Tibial nerve (tissue), 4 donors: Measurements from ENCODE around the gene CCDC15. TPM values are rescaled to one million over a fixed set of nuclear protein-coding genes. Genes with fewer than 3 reads are reported as not detected.

Experiments used
- DNase-seq, 2 donors: peaks; one replicate each; pipeline ENCODE4 v3.0.0-alpha.2; 2019; ENCODE audit warnings: low spot score in 2 of 2
- H3K27ac ChIP-seq, 4 donors: fragments of 200-600 bp; sonication (generic) in 3 of 4; one replicate each; pipeline ENCODE4 v1.5.1; 2017 to 2019; ENCODE audit warnings: mild to moderate bottlenecking in 1 of 4
- H3K27me3 ChIP-seq, 2 donors: fragments of 200-600 bp; sonication (generic) in 1 of 2; one replicate each; pipeline versions ENCODE4 v1.5.1 to v1.6.0; 2017 to 2019
- H3K36me3 ChIP-seq, 3 donors: fragments of 200-600 bp; sonication (generic); one replicate each; pipeline ENCODE4 v1.5.1; 2018 to 2019
- H3K4me1 ChIP-seq, 4 donors: fragments of 200-600 bp; sonication (generic) in 3 of 4; one replicate each; pipeline ENCODE4 v1.5.1; 2017 to 2019
- H3K4me3 ChIP-seq, 4 donors: fragments of 200-600 bp; sonication (generic) in 3 of 4; one replicate each; pipeline ENCODE4 v1.5.1; 2017 to 2019; ENCODE audit warnings: mild to moderate bottlenecking in 1 of 4, moderate library complexity in 1 of 4
- H3K9me3 ChIP-seq, 4 donors: fragments of 200-600 bp; sonication (generic) in 3 of 4; one replicate each; pipeline ENCODE4 v1.5.1; 2017 to 2019
- EP300 ChIP-seq, 2 donors: sonication (generic); formaldehyde crosslinking; IDR thresholded peaks; one replicate each; pipeline ENCODE4 v1.6.1; 2017; ENCODE audit warnings: antibody characterized with exemption in 2 of 2, mild to moderate bottlenecking in 1 of 2
- POLR2A ChIP-seq, 2 donors: fragments of 450-650 bp; IDR thresholded peaks; one replicate each; pipeline ENCODE4 v1.6.1; 2017; ENCODE audit warnings: antibody characterized with exemption in 2 of 2, mild to moderate bottlenecking in 2 of 2, moderate library complexity in 2 of 2
- WGBS, 2 donors: methylation state at CpG; one replicate each; pipeline ENCODE4 v1.1.5; 2018; 5-methylcytosine and 5-hydroxymethylcytosine counted together
- total RNA-seq, 4 donors: library from RNA; depleted of rRNA; stranded (reverse); fragments of >200 nt; gene quantifications; one replicate each; pipeline ENCODE4 v1.1.0, GENCODE V29; 2016
- TF ChIP-seq, protein P1 (sequence below), 5 experiments: fragments of 200-600 bp in 3 of 5; fragments of 450-650 bp in 2 of 5; sonication (generic) in 3 of 5; IDR thresholded peaks; one replicate each; pipeline ENCODE4 v1.5.1; 2016 to 2019; ENCODE audit warnings: antibody characterized with exemption in 5 of 5, mild to moderate bottlenecking in 3 of 5, moderate library complexity in 2 of 5

Gene CCDC15
- total RNA-seq, 4 donors from 2014 or later = 0.98 to 4.2 (median 2.6) TPM

DNA sequence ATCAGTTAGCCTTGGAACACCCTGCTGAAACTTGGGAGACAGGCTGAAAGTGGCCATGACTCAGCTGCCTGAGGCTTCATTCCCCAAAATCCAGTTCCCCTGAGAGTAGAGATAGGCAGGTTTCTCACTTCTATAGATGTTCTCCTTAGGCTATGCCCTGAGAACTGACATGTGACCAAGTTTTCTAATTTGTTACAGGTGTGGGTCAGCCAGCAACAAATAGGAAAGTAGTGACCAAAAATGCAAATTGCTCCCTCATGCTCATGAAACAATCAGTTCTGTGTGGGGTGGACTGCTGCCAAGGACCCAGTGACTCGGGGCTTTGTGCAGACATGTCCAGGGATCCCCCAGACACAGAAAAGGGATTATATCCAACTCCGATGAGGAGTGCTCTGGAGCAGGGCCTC, 7.3 kb upstream of the CCDC15 start:
- TF ChIP-seq, protein P1, sequence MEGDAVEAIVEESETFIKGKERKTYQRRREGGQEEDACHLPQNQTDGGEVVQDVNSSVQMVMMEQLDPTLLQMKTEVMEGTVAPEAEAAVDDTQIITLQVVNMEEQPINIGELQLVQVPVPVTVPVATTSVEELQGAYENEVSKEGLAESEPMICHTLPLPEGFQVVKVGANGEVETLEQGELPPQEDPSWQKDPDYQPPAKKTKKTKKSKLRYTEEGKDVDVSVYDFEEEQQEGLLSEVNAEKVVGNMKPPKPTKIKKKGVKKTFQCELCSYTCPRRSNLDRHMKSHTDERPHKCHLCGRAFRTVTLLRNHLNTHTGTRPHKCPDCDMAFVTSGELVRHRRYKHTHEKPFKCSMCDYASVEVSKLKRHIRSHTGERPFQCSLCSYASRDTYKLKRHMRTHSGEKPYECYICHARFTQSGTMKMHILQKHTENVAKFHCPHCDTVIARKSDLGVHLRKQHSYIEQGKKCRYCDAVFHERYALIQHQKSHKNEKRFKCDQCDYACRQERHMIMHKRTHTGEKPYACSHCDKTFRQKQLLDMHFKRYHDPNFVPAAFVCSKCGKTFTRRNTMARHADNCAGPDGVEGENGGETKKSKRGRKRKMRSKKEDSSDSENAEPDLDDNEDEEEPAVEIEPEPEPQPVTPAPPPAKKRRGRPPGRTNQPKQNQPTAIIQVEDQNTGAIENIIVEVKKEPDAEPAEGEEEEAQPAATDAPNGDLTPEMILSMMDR (IDR thresholded peaks at IDR 0.05) = no peak
- TF ChIP-seq POLR2A (IDR thresholded peaks at IDR 0.05) (no peak), EP300 (IDR thresholded peaks at IDR 0.05) (no peak)
- Histone ChIP-seq H3K4me3 (no peak overlapping the region), H3K9me3 (no peaks in the 10 kb centered on the region), H3K4me1 (peaks cover 0 to 27% (median 0%) of the 10 kb centered on the region in 4 donors), H3K27me3 (no peaks in the 10 kb centered on the region), H3K36me3 (no peaks in the 10 kb centered on the region), H3K27ac (peak overlapping the region in 2 of 4 donors; percentile 4 to 65)
- 23 to 27% methylated on average over 2 of the region's 2 CpGs for WGBS, 2 donors
- no peak for DNase-seq

GRCh38 chr11:124950601-124951330, 3.2 kb upstream of the CCDC15 start:
- Histone ChIP-seq H3K4me3 (no peak overlapping the region), H3K27ac (no peak overlapping the region), H3K9me3 (no peaks in the 10 kb centered on the region), H3K4me1 (peaks cover 0 to 32% (median 5%) of the 10 kb centered on the region in 4 donors), H3K36me3 (no peaks in the 10 kb centered on the region), H3K27me3 (no peaks in the 10 kb centered on the region)
- TF ChIP-seq EP300 (IDR thresholded peaks at IDR 0.05) = no peak
- TF ChIP-seq POLR2A (IDR thresholded peaks at IDR 0.05) = no peak
- TF ChIP-seq, protein P1 (IDR thresholded peaks at IDR 0.05) = no peak
- no peak for DNase-seq

- Histone ChIP-seq H3K4me1 (peaks cover 0 to 30% (median 5%) of the 10 kb centered on the region in 4 donors), H3K27ac (no peak overlapping the region), H3K4me3 (no peak overlapping the region), H3K9me3 (no peaks in the 10 kb centered on the region), H3K36me3 (no peaks in the 10 kb centered on the region), H3K27me3 (no peaks in the 10 kb centered on the region)
- TF ChIP-seq, protein P1 (IDR thresholded peaks at IDR 0.05) = no peak
- no peak for TF ChIP-seq EP300 (IDR thresholded peaks at IDR 0.05)
- no peak for TF ChIP-seq POLR2A (IDR thresholded peaks at IDR 0.05)
- 80 to 86% methylated on average over 3 of the region's 3 CpGs for WGBS, 2 donors
- DNase-seq = no peak
Measured at GRCh38 chr11:124951341-124951740, 2.7 kb upstream of the CCDC15 start.

GRCh38 chr11:124954590-124954955, 571 bp downstream of the CCDC15 start:
- Histone ChIP-seq H3K4me3 (peak overlapping the region; percentile 54 to 77 (median 62)), H3K9me3 (no peaks in the 10 kb centered on the region), H3K27ac (peak overlapping the region in 3 of 4 donors; percentile 72 to 93 (median 91)), H3K4me1 (peaks cover 0 to 19% (median 5%) of the 10 kb centered on the region in 4 donors), H3K36me3 (no peaks in the 10 kb centered on the region), H3K27me3 (no peaks in the 10 kb centered on the region)
- no peak for DNase-seq
- TF ChIP-seq POLR2A (IDR thresholded peaks at IDR 0.05) (no peak), EP300 (IDR thresholded peaks at IDR 0.05) (no peak)
- TF ChIP-seq, protein P1 (IDR thresholded peaks at IDR 0.05) = no peak
- 29 to 32% methylated on average over 6 of the region's 6 CpGs for WGBS, 2 donors

DNA sequence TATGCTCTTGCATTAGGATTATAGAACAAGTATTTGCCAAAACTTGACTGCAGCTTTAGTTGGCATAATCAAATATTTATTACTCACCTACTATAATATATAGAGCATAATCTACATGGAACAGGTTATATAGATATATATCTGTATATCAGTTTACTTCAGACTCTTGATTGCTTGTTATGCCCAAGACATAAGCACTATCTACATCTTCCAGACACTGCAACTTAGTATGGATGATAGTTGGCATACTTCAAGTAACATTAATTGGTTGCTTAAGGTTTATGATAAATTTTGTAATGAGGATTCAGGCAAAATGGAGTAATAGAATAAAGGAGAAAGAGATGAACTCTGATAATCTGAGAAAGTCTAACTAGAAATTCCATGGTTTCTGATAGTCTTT, 1.0 kb downstream of the CCDC15 start:
- no peaks in the 10 kb centered on the region for H3K9me3 ChIP-seq
- no peak overlapping the region for H3K4me3 ChIP-seq
- TF ChIP-seq POLR2A (IDR thresholded peaks at IDR 0.05) = no peak
- TF ChIP-seq, protein P1 (IDR thresholded peaks at IDR 0.05) = no peak
- TF ChIP-seq EP300 (IDR thresholded peaks at IDR 0.05) = no peak

More for the DNA sequence above, 1.0 kb downstream of the CCDC15 start:
- Histone ChIP-seq H3K4me1 (peaks cover 0 to 19% (median 5%) of the 10 kb centered on the region in 4 donors), H3K27ac (no peak overlapping the region), H3K27me3 (no peaks in the 10 kb centered on the region), H3K36me3 (no peaks in the 10 kb centered on the region)
- no peak for DNase-seq
